Chondrocyte (in vitro differentiated cells): ENCODE results near the gene TTC3. TPM values are rescaled to one million over a fixed set of nuclear protein-coding genes. Genes with fewer than 3 reads are reported as not detected.
"Not testable (repeated sequence)": the region's sequence is repeated elsewhere in the genome, so short reads cannot be mapped to it uniquely, and the experiment has no call there.

Experiments
- DNase-seq: peaks from one replicate; pipeline ENCODE4 v3.0.0; 2021; ENCODE audit warnings: mixed read lengths, low spot score
- H3K27ac Mint-ChIP-seq: one replicate; pipeline ENCODE4 v1.8.0; 2021; ENCODE audit warnings: mild to moderate bottlenecking, moderate library complexity, mixed read lengths; ENCODE audit not compliant: unreplicated experiment
- H3K27me3 Mint-ChIP-seq: 2 replicates; pipeline ENCODE4 v1.8.0; 2021; ENCODE audit warnings: low read depth, mixed read lengths
- H3K36me3 Mint-ChIP-seq: 2 replicates; pipeline ENCODE4 v1.8.0; 2021; ENCODE audit warnings: low read depth, mixed read lengths
- H3K4me1 Mint-ChIP-seq: 2 replicates; pipeline ENCODE4 v1.8.0; 2021; ENCODE audit warnings: low read depth, mild to moderate bottlenecking, mixed read lengths
- H3K4me3 Mint-ChIP-seq: one replicate; pipeline ENCODE4 v1.8.0; 2021; ENCODE audit warnings: mild to moderate bottlenecking, moderate library complexity, mixed read lengths; ENCODE audit not compliant: unreplicated experiment
- H3K9me3 Mint-ChIP-seq: 2 replicates; pipeline ENCODE4 v1.8.0; 2021; ENCODE audit warnings: low read depth, mixed read lengths
- total RNA-seq: library from RNA; stranded (reverse); gene quantifications from 3 replicates; pipeline ENCODE4 v1.2.1, GENCODE V29; 2021
- TF ChIP-seq, protein P1 (sequence below): fragments of 200-600 bp; sonication (generic); IDR thresholded peaks from 2 replicates; pipeline ENCODE4 v1.5.0; 2021; ENCODE audit warnings: antibody characterized with exemption, mild to moderate bottlenecking, moderate library complexity

Gene TTC3
- total RNA-seq, 1 donor from 2014 or later, result 258 TPM

DNA sequence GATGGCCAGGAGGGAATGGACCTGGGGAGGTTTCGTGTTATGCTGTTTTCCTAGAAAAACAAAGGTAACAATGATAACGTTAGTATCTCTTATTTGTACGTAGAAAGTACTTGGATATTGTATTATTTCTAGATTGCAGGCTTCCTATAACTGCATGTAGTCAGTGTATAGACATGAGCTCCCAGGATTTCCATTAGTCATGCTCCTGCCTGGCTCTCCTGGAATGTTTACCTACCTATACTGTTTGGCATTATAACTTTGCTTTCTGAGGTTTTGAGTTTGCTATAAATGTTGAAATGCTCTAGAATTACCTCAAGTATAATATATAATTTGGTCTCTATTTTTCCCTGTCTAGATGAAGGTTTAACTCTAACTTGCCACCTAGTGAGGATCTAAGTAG lies 66.1 kb downstream of the TTC3 start:
- TF ChIP-seq, protein P1, sequence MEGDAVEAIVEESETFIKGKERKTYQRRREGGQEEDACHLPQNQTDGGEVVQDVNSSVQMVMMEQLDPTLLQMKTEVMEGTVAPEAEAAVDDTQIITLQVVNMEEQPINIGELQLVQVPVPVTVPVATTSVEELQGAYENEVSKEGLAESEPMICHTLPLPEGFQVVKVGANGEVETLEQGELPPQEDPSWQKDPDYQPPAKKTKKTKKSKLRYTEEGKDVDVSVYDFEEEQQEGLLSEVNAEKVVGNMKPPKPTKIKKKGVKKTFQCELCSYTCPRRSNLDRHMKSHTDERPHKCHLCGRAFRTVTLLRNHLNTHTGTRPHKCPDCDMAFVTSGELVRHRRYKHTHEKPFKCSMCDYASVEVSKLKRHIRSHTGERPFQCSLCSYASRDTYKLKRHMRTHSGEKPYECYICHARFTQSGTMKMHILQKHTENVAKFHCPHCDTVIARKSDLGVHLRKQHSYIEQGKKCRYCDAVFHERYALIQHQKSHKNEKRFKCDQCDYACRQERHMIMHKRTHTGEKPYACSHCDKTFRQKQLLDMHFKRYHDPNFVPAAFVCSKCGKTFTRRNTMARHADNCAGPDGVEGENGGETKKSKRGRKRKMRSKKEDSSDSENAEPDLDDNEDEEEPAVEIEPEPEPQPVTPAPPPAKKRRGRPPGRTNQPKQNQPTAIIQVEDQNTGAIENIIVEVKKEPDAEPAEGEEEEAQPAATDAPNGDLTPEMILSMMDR, result no peak
- Mint-ChIP-seq H3K36me3 (peaks cover 46% of the 10 kb centered on the region), H3K27me3 (no peaks in the 10 kb centered on the region), H3K9me3 (peaks cover 7% of the 10 kb centered on the region), H3K27ac (peak overlapping the region; percentile 73), H3K4me1 (peaks cover 20% of the 10 kb centered on the region), H3K4me3 (no peak overlapping the region)
- no peak for DNase-seq

DNA sequence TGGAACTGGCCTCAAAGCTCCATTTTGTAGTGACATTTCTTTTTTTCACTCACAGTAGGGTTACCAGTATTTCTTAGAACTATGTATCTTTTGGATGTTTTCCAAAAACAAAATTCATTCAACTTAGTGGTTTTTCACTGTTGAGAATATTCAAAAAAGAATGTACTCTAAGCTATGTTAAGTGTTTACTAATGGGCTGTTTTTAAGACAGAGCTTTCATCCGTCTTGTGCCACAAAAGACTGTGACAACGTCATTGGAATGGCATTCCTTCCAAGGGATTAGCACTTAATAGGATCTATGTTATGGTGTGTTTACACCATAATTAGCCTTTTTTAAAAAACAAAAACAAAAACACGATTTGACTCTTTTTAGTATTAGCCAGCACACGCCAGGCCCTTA lies 66.8 kb downstream of the TTC3 start:
- H3K36me3 Mint-ChIP-seq, result peaks cover 51% of the 10 kb centered on the region
- H3K9me3 Mint-ChIP-seq, result peaks cover 7% of the 10 kb centered on the region
- DNase-seq, result no peak
- peaks cover 20% of the 10 kb centered on the region for H3K4me1 Mint-ChIP-seq
- TF ChIP-seq, protein P1, result no peak
- H3K4me3 Mint-ChIP-seq, result no peak overlapping the region
- no peaks in the 10 kb centered on the region for H3K27me3 Mint-ChIP-seq
- H3K27ac Mint-ChIP-seq, result peak overlapping the region; percentile 73

DNA sequence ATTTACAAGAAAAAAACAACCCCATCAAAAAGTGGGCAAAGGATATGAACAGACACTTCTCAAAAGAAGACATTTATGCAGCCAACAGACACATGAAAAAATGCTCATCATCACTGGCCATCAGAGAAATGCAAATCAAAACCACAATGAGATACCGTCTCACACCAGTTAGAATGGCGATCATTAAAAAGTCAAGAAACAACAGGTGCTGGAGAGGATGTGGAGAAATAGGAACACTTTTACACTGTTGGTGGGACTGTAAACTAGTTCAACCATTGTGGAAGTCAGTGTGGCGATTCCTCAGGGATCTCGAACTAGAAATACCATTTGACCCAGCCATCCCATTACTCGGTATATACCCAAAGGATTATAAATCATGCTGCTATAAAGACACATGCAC lies 70.3 kb downstream of the TTC3 start:
- H3K4me1 Mint-ChIP-seq, result peaks cover 38% of the 10 kb centered on the region
- H3K9me3 Mint-ChIP-seq, H3K27me3 Mint-ChIP-seq, H3K4me3 Mint-ChIP-seq, DNase-seq, H3K27ac Mint-ChIP-seq: not testable (repeated sequence)
- H3K36me3 Mint-ChIP-seq, result peaks cover 53% of the 10 kb centered on the region

GRCh38 chr21:37145635-37146111 lies 72.6 kb downstream of the TTC3 start:
- H3K4me3 Mint-ChIP-seq, result no peak overlapping the region
- TF ChIP-seq, protein P1, result no peak
- DNase-seq, result no peak
- peaks cover 62% of the 10 kb centered on the region for H3K36me3 Mint-ChIP-seq
- H3K9me3 Mint-ChIP-seq, result no peaks in the 10 kb centered on the region
- H3K27ac Mint-ChIP-seq, result peak overlapping the region; percentile 72
- H3K4me1 Mint-ChIP-seq, result peaks cover 36% of the 10 kb centered on the region
- H3K27me3 Mint-ChIP-seq, result no peaks in the 10 kb centered on the region

DNA sequence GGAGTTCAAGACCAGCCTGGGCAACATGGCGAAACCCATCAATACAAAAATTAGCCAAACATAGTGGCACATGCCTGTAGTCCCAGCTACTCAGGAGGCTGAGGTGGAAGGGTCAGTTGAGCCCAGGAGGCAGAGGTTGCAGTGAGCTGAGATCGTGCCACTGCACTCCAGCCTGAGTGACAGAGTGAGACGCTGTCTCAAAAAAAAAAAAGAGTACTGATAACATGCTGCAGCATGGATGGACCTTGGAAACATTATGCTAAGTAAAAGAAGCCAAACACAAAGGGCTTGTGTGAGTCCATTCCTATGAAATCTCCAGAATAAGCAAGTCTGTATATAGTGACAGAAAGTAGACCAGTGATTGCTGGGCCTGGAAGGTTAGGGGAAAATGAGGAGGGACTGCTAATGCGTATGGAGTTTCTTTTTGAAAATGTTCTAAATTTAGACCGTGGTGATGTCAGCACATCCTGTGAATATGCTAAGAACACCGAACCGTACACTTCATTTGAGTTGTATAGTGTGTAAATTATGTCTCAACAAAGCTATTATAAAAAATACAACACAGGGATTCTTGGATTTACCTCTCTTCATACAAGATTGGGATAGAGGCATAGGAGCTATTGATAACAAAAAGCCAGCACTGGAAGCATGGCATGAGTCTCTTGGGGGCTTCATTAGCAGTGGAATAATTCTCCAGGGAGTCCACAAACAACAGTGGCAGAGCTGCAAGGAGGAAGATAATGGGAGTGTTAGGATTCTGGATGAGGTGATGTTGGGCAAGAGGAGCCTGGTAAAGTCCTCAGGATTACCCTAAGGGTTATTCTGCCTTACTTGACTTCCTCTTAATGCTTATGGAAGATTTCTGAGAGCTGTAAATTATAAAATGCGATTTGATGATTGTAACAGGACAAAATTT lies 73.5 kb downstream of the TTC3 start:
- TF ChIP-seq, protein P1, result no peak
- H3K4me3 Mint-ChIP-seq, result no peak overlapping the region
- H3K27me3 Mint-ChIP-seq, result no peaks in the 10 kb centered on the region
- H3K36me3 Mint-ChIP-seq, result peaks cover 61% of the 10 kb centered on the region
- H3K27ac Mint-ChIP-seq, result peak overlapping the region; percentile 69
- H3K4me1 Mint-ChIP-seq, result peaks cover 36% of the 10 kb centered on the region
- no peaks in the 10 kb centered on the region for H3K9me3 Mint-ChIP-seq
- no peak for DNase-seq
